GM18870 (cell line): Measurements from ENCODE around the gene DNAJB4.
"Not testable (repeated sequence)": the region's sequence is repeated elsewhere in the genome, so short reads cannot be mapped to it uniquely, and the experiment has no call there.

Experiments used
- ATAC-seq: cut with Tn5 transposase; IDR thresholded peaks from one replicate; pipeline ENCODE4 v1.9.1; 2021; ENCODE audit warnings: moderate library complexity; ENCODE audit not compliant: unreplicated experiment

DNAJB4 gene

DNA sequence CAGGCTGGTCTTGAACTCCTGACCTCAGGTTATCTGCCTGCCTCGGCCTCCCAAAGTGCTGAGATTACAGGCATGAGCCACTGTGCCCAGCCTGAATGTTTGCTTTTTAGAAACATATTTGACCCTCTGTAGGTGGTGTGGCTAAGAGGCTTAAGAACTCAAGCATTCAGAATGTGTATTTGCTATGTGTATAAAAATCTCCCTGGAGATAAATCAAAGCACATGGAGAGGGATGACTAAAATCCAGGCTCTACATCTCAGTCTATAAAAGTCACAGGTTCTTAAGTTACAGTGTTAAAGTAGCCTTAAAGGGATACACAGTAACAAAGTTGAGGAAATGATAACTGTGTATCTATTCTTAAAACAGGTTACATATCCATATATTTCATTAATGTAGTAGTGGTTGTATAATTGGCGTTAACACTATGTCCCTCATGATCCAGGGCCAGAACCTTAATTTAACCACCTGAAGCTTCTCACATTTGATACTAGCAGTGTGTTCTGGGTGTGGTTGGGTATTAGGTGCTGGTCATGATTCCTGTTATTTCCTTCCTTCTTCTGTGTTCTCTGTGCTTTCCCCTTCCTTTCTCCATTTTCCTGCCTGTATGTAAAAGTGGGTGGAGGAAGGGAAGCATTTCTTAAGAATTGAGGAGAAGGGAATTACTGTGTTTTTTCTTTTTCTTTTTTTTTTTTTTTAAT, 57.2 kb downstream of the DNAJB4 start:
- no peak for ATAC-seq

DNA sequence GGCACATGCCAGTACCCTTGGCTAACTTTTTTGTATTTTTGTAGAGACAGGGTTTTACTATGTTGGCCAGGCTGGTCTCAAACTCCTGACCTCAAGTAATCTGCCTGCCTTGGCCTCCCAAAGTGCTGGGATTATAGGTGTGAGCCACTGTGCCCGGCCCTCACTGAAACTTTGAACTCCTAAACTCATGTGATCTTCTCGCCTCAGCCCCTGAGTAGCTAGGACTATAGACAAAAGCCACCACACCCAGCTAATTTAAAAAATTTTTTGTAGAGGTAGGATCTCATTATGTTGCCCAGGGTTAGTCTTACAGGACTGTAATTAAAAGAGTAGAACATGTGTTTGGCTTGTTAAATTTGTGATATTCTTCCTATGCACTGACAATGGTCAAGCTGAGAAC, 60.1 kb downstream of the DNAJB4 start:
- not testable (repeated sequence) for ATAC-seq
